Subcutaneous adipose tissue (tissue), 4 donors: ENCODE data around the gene ZHX3. TPM values are rescaled to one million over a fixed set of nuclear protein-coding genes. Genes with fewer than 3 reads are reported as not detected.

Experiments used
- CTCF ChIP-seq: fragments of 450-650 bp; IDR thresholded peaks from one replicate; pipeline ENCODE4 v1.5.1; 2016; ENCODE audit warnings: low read depth, mild to moderate bottlenecking, control low read depth, antibody characterized with exemption, moderate library complexity
- total RNA-seq, 4 donors: library from RNA; depleted of rRNA; stranded (reverse); fragments of >200 nt; gene quantifications; one replicate each; pipeline ENCODE4 v1.1.0, GENCODE V29; 2016

ZHX3 gene
- total RNA-seq, 4 donors from 2014 or later: 31.0 to 50.9 (median 37.9) TPM

- TF ChIP-seq CTCF: no peak
These were observed 102.9 kb downstream of the ZHX3 start for GRCh38 chr20:41214666-41215065.

- TF ChIP-seq CTCF: no peak
These were observed 103.3 kb downstream of the ZHX3 start for GRCh38 chr20:41214202-41214601.

GRCh38 chr20:41213150-41213820 is 104.2 kb downstream of the ZHX3 start:
- TF ChIP-seq CTCF: no peak

- TF ChIP-seq CTCF: no peak
These were observed 112.2 kb downstream of the ZHX3 start for GRCh38 chr20:41205313-41205712.

- TF ChIP-seq CTCF: no peak
These were observed 112.9 kb downstream of the ZHX3 start for GRCh38 chr20:41204304-41205265.

- TF ChIP-seq CTCF: no peak
These were observed 113.9 kb downstream of the ZHX3 start for GRCh38 chr20:41203660-41204059.

- TF ChIP-seq CTCF: no peak
These were observed 115.1 kb downstream of the ZHX3 start for GRCh38 chr20:41202426-41202825.
